ENCODE data around the gene KRTCAP3.

DNA sequence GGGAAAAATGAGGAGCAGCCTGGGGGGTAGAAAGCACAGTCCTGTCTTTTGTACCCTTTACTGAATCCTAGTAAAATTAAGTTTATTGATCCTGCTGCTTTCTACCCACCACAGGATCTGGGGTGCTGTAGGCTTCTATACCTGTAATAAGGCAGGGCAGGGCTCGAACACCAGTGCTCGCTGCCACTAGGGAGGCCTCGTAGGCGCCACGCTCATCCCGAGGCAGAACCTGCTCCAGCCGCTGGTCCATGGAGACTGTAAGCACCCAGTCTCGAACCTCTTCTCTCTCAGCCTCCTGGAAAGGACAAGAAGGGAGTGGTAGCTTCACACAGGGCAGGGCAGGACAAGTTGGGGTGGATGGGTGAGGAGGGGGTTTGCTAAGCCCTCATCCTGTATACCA is 3.0 kb downstream of the KRTCAP3 start:
- TF ChIP-seq CTCF (IDR thresholded peaks at IDR 0.05; ENCODE audit: low read depth, low read length, poor library complexity, severe bottlenecking), result no peak
- TF ChIP-seq EZH2phosphoT487 (IDR thresholded peaks at IDR 0.05; ENCODE audit: borderline replicate concordance, low read length), result no peak
